HCT116 (cell line): ENCODE measurements around the gene ADCY2. TPM values are rescaled to one million over a fixed set of nuclear protein-coding genes. Genes with fewer than 3 reads are reported as not detected.

Experiments
- ATAC-seq: fragments of 200-7000 bp; cut with Tn5 transposase; 2 replicates; pipeline ENCODE4 v1.9.1; 2020; ENCODE audit warnings: mild to moderate bottlenecking, moderate library complexity
- BruUV-seq: library from RNA; stranded (reverse); fragments of 400-500 nt; replicated peaks from 2 replicates; lab custom pipeline; 2021; lab: Mats Ljungman, UMichigan
- CTCF ChIA-PET: fragments of 300-600 bp; sonication (Branson Sonifier 250); formaldehyde crosslinking; loops from one replicate; lab custom pipeline; 2021; ENCODE audit warnings: antibody characterized with exemption; lab: Charles Lee
- POLR2A ChIA-PET: fragments of 300-600, 350-600 bp; sonication (Branson Sonifier 250); formaldehyde crosslinking; loops from one replicate; lab custom pipeline; 2021; ENCODE audit warnings: antibody characterized with exemption; lab: Charles Lee
- RAD21 ChIA-PET, 2 experiments: fragments of 300-600 bp; sonication (Branson Sonifier 250); formaldehyde crosslinking; loops; one replicate each; lab custom pipeline; 2023; ENCODE audit warnings: low total read pairs in 2 of 2; ENCODE audit not compliant: uncharacterized antibody in 2 of 2, unreplicated experiment in 2 of 2, low non-redundant PET in 1 of 2; lab: Charles Lee
- DNase-seq: peaks from one replicate; pipeline ENCODE4 v3.0.0-alpha.2; 2010; ENCODE audit warnings: low read depth, low spot score
- H2AFZ ChIP-seq: fragments of 200-600 bp; shearing (Covaris generic), sonication (generic); 2 replicates; pipeline ENCODE4 v1.6.1; 2017; ENCODE audit warnings: low read depth, mixed run types, mixed read lengths, antibody characterized with exemption, low read length; ENCODE audit not compliant: poor library complexity, severe bottlenecking
- H3K27ac ChIP-seq: 2 replicates; pipeline ENCODE4 v1.5.1; 2012; ENCODE audit warnings: low read depth, low read length
- H3K27me3 ChIP-seq: fragments of 200-600 bp; sonication (generic); 2 replicates; pipeline ENCODE4 v1.6.1; 2016; ENCODE audit warnings: mixed run types, low read length, mixed read lengths; ENCODE audit not compliant: insufficient read depth
- H3K36me3 ChIP-seq, 2 experiments: fragments of 200-500 bp in 1 of 2; fragments of 200-600 bp in 1 of 2; sonication (Bioruptor generic) in 1 of 2; sonication (generic) in 1 of 2; 2 replicates each; pipeline versions ENCODE4 v1.5.1 to v1.6.1; 2014 to 2016; ENCODE audit warnings: low read length in 2 of 2, inconsistent platforms in 1 of 2, mixed read lengths in 1 of 2, mixed run types in 1 of 2; ENCODE audit not compliant: insufficient read depth in 2 of 2, control insufficient read depth in 1 of 2
- H3K4me1 ChIP-seq, 2 experiments: fragments of 200-600 bp in 1 of 2; sonication (generic) in 1 of 2; 2 replicates each; pipeline versions ENCODE4 v1.5.1 to v1.6.1; 2012 to 2017; ENCODE audit warnings: low read length in 2 of 2, inconsistent platforms in 1 of 2, mild to moderate bottlenecking in 1 of 2, mixed read lengths in 1 of 2, mixed run types in 1 of 2, moderate library complexity in 1 of 2; ENCODE audit not compliant: insufficient read depth in 2 of 2, control insufficient read depth in 1 of 2
- H3K4me2 ChIP-seq: fragments of 200-600 bp; sonication (generic); 2 replicates; pipeline ENCODE4 v1.6.1; 2017; ENCODE audit warnings: mixed run types, low read length, mixed read lengths
- H3K4me3 ChIP-seq, 2 experiments: fragments of 200-600 bp in 1 of 2; sonication (generic) in 1 of 2; replicated peaks in 1 of 2; 2 replicates each; pipeline ENCODE4 v1.5.1; 2011 to 2016; ENCODE audit warnings: low read length in 2 of 2, control low read depth in 1 of 2, low read depth in 1 of 2, mild to moderate bottlenecking in 1 of 2, mixed read lengths in 1 of 2, mixed run types in 1 of 2
- H3K79me2 ChIP-seq: fragments of 200-600 bp; sonication (generic); 2 replicates; pipeline ENCODE4 v1.6.1; 2017; ENCODE audit warnings: mild to moderate bottlenecking, mixed run types, low read length, moderate library complexity, mixed read lengths; ENCODE audit not compliant: insufficient read depth
- H3K9ac ChIP-seq: fragments of 200-600 bp; sonication (generic); 2 replicates; pipeline ENCODE4 v1.6.1; 2016; ENCODE audit warnings: low read length, mixed read lengths
- H3K9me2 ChIP-seq: fragments of 200-600 bp; sonication (generic), shearing (Covaris generic); 2 replicates; pipeline ENCODE4 v1.6.1; 2017; ENCODE audit warnings: mixed run types, mild to moderate bottlenecking, moderate library complexity; ENCODE audit not compliant: insufficient read depth
- H3K9me3 ChIP-seq, 2 experiments: fragments of 200-500 bp in 1 of 2; fragments of 200-600 bp in 1 of 2; sonication (Bioruptor generic) in 1 of 2; sonication (generic) in 1 of 2; 2 replicates each; pipeline ENCODE4 v1.6.1; 2014 to 2017; ENCODE audit warnings: low read length in 2 of 2, mixed read lengths in 2 of 2, inconsistent platforms in 1 of 2, low read depth in 1 of 2, mild to moderate bottlenecking in 1 of 2, mixed run types in 1 of 2, moderate library complexity in 1 of 2; ENCODE audit not compliant: control insufficient read depth in 1 of 2, insufficient read depth in 1 of 2
- H4K20me1 ChIP-seq: fragments of 200-600 bp; sonication (generic), shearing (Covaris generic); 2 replicates; pipeline ENCODE4 v1.6.1; 2017; ENCODE audit warnings: mixed run types, mild to moderate bottlenecking, moderate library complexity; ENCODE audit not compliant: insufficient read depth
- CBX3 ChIP-seq: IDR thresholded peaks from 2 replicates; pipeline ENCODE4 v1.6.1; 2012; ENCODE audit warnings: low read depth
- CEBPB ChIP-seq: IDR thresholded peaks from 2 replicates; pipeline ENCODE4 v1.6.1; 2012; ENCODE audit warnings: low read depth
- EGR1 ChIP-seq: IDR thresholded peaks from 2 replicates; pipeline ENCODE4 v1.6.1; 2012; ENCODE audit warnings: low read depth
- ELF1 ChIP-seq: IDR thresholded peaks from 2 replicates; pipeline ENCODE4 v1.6.1; 2012; ENCODE audit warnings: low read depth, borderline replicate concordance
- FOSL1 ChIP-seq: IDR thresholded peaks from 2 replicates; pipeline ENCODE4 v1.6.1; 2012; ENCODE audit warnings: low read depth
- POLR2A ChIP-seq: IDR thresholded peaks from 2 replicates; pipeline ENCODE4 v1.7.0; 2011; ENCODE audit warnings: borderline replicate concordance; ENCODE audit not compliant: insufficient read depth, insufficient read length; ENCODE audit errors: extremely low read depth
- POLR2AphosphoS5 ChIP-seq: IDR thresholded peaks from 2 replicates; pipeline ENCODE4 v1.6.1; 2011; ENCODE audit warnings: mild to moderate bottlenecking, low read depth, low read length, moderate library complexity
- REST ChIP-seq: IDR thresholded peaks from 2 replicates; pipeline ENCODE4 v1.6.1; 2012; ENCODE audit warnings: low read depth
- SIN3A ChIP-seq: IDR thresholded peaks from 2 replicates; pipeline ENCODE4 v1.6.1; 2012; ENCODE audit warnings: low read depth
- SP1 ChIP-seq: IDR thresholded peaks from 2 replicates; pipeline ENCODE4 v1.6.1; 2012; ENCODE audit warnings: low read depth
- TCF7L2 ChIP-seq: IDR thresholded peaks from 2 replicates; pipeline ENCODE4 v1.7.0; 2011; ENCODE audit warnings: borderline replicate concordance, inconsistent platforms; ENCODE audit not compliant: insufficient read depth, insufficient read length; ENCODE audit errors: extremely low read depth
- YY1 ChIP-seq: IDR thresholded peaks from 2 replicates; pipeline ENCODE4 v1.6.1; 2011; ENCODE audit warnings: low read length, low read depth, moderate library complexity, mild to moderate bottlenecking; ENCODE audit not compliant: insufficient replicate concordance; ENCODE audit errors: extremely low read depth
- ZBTB33 ChIP-seq: IDR thresholded peaks from 2 replicates; pipeline ENCODE4 v1.6.1; 2011; ENCODE audit warnings: mild to moderate bottlenecking, low read length, moderate library complexity; ENCODE audit not compliant: insufficient replicate concordance; ENCODE audit errors: extremely low read depth
- ZNF274 ChIP-seq: fragments of 200-500 bp; sonication (Bioruptor generic); IDR thresholded peaks from 2 replicates; pipeline ENCODE4 v1.6.1; 2014; ENCODE audit warnings: mild to moderate bottlenecking, low read depth, low read length, inconsistent platforms
- intact Hi-C: fragments of 100-400 bp; cut with micrococcal nuclease; formaldehyde crosslinking; loops from 2 replicates; pipeline ENCODE4 v1.10.0; 2022
- total RNA-seq: library from RNA; stranded (reverse); gene quantifications from one replicate; pipeline ENCODE4 v1.2.1, GENCODE V29; 2021; ENCODE audit not compliant: unreplicated experiment
- TF ChIP-seq, protein P1 (sequence below): IDR thresholded peaks from 2 replicates; pipeline ENCODE4 v1.6.1; 2012
- TF ChIP-seq, protein P2 (sequence below): IDR thresholded peaks from 2 replicates; pipeline ENCODE4 v1.6.1; 2012

The ADCY2 gene
- total RNA-seq, 1 experiment from 2014 or later: 0.15 TPM

DNA sequence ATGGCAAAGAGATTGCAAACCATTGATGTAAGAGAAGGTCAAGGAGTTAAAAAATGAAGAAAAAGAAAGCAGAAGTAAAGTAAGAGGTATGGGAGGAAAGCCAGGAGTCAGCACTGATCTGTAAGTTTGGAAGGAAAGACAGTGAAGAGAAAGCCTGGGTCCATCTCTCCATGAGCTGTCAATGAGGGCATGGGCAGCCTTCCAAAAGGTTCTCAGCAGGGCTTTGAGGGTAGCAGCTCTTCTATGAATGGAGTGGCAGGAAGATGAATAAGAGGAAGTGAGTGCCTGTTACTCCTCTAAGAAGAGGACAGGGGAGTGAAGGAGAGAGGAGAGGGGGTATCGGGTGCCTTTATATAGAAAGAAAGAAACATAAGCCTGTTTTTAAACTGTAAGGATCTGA lies 97.1 kb downstream of the ADCY2 start (continued):
- no peak for TF ChIP-seq POLR2AphosphoS5
- TF ChIP-seq ZBTB33: no peak
- TF ChIP-seq, protein P1, sequence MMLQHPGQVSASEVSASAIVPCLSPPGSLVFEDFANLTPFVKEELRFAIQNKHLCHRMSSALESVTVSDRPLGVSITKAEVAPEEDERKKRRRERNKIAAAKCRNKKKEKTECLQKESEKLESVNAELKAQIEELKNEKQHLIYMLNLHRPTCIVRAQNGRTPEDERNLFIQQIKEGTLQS: no peak
- TF ChIP-seq ZNF274: no peak

DNA sequence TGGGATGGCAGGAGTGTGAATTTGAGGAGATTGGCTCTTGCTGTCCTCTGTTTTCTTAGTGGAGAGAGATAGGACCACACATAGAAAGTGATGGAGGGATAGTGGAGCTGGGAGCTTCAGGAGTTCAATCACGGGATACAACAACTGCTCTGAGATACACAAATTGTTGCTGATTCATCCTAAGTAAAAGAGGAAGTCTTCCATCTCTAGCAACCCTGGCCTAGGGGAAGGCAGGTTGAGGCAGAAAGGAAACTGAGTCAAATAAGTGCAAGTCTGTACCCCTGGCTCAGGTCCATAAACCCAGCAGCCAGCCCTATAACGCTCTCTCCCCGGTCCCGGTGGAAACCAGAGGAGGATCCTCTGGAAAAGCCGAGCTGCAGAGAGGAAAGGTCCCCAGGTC lies 97.7 kb downstream of the ADCY2 start:
- Histone ChIP-seq H3K4me2 (no peak overlapping the region), H3K9me2 (no peaks in the 10 kb centered on the region), H4K20me1 (no peaks in the 10 kb centered on the region), H3K4me1 (no peaks in the 10 kb centered on the region), H3K9me3 (peaks cover 0 to 5% of the 10 kb centered on the region in 2 experiments; a peak in 1 of 4 replicates), H3K27ac (no peak overlapping the region), H3K36me3 (no peaks in the 10 kb centered on the region), H3K9ac (no peak overlapping the region), H2AFZ (no peak overlapping the region), H3K4me3 (no peak overlapping the region), H3K27me3 (no peaks in the 10 kb centered on the region), H3K79me2 (no peaks in the 10 kb centered on the region)
- ATAC-seq (no peak), DNase-seq (no peak)
- CTCF ChIA-PET: no interaction called here
- intact Hi-C loops: no loop called here
- POLR2A ChIA-PET: no interaction called here
- no TSS peak for BruUV-seq
- RAD21 ChIA-PET: no interaction called here
- TF ChIP-seq ZBTB33 (no peak), FOSL1 (no peak), CEBPB (no peak), CBX3 (no peak), REST (no peak), SP1 (no peak), SIN3A (no peak), ZNF274 (no peak), POLR2A (no peak), YY1 (no peak), ELF1 (no peak), TCF7L2 (no peak), EGR1 (no peak)
- TF ChIP-seq, protein P2, sequence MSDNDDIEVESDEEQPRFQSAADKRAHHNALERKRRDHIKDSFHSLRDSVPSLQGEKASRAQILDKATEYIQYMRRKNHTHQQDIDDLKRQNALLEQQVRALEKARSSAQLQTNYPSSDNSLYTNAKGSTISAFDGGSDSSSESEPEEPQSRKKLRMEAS: no peak
